Activated CD8-positive, alpha-beta memory T cell treated with anti-CD3 and anti-CD28 coated beads for 1 hour (primary cell): ENCODE data around the gene FBXO42.

Source experiments
- DNase-seq, 2 donors: peaks; one replicate each; pipeline ENCODE4 v3.0.0-alpha.2; 2020; ENCODE audit warnings: low read depth in 1 of 2; ENCODE audit errors: extremely low read depth in 1 of 2

The FBXO42 gene

GRCh38 chr1:16326833-16327404 is 25.4 kb downstream of the FBXO42 start:
- DNase-seq = no peak

GRCh38 chr1:16324456-16324890 is 27.8 kb downstream of the FBXO42 start:
- DNase-seq = no peak

GRCh38 chr1:16321176-16321867 is 31.0 kb downstream of the FBXO42 start:
- DNase-seq = no peak

GRCh38 chr1:16318555-16318954 is 33.7 kb downstream of the FBXO42 start:
- DNase-seq = no peak

- DNase-seq = no peak
These were observed 36.8 kb downstream of the FBXO42 start for GRCh38 chr1:16315437-16315836.

- no peak for DNase-seq
These were observed 45.1 kb downstream of the FBXO42 start for GRCh38 chr1:16307222-16307621.

GRCh38 chr1:16302709-16303627 is 49.3 kb downstream of the FBXO42 start:
- DNase-seq = no peak

GRCh38 chr1:16300436-16300835 is 51.8 kb downstream of the FBXO42 start:
- no peak for DNase-seq

- no peak for DNase-seq
These were observed 53.6 kb downstream of the FBXO42 start for GRCh38 chr1:16298653-16299052.

GRCh38 chr1:16296643-16297042 is 55.6 kb downstream of the FBXO42 start:
- DNase-seq = no peak

GRCh38 chr1:16294219-16295212 is 57.8 kb downstream of the FBXO42 start:
- DNase-seq = no peak

- DNase-seq = no peak
These were observed 58.7 kb downstream of the FBXO42 start for GRCh38 chr1:16293538-16293937.

- no peak for DNase-seq
These were observed 59.5 kb downstream of the FBXO42 start for GRCh38 chr1:16292739-16293138.

GRCh38 chr1:16289959-16290358 is 62.3 kb downstream of the FBXO42 start:
- DNase-seq = no peak

GRCh38 chr1:16286122-16286521 is 66.2 kb downstream of the FBXO42 start:
- DNase-seq = no peak

- no peak for DNase-seq
These were observed 70.5 kb downstream of the FBXO42 start for GRCh38 chr1:16281765-16282164.

GRCh38 chr1:16279186-16279585 is 73.1 kb downstream of the FBXO42 start:
- DNase-seq = no peak

- no peak for DNase-seq
These were observed 75.8 kb downstream of the FBXO42 start for GRCh38 chr1:16276302-16277030.

- no peak for DNase-seq
These were observed 76.7 kb downstream of the FBXO42 start for GRCh38 chr1:16275591-16275990.

- DNase-seq = no peak
These were observed 84.5 kb downstream of the FBXO42 start for GRCh38 chr1:16267690-16268180.
